Erythroblast (primary cell): ENCODE data around the gene TOR3A.
"Not testable (repeated sequence)": the region's sequence is repeated elsewhere in the genome, so short reads cannot be mapped to it uniquely, and the experiment has no call there.

Experiments
- GATA1 ChIP-seq: IDR thresholded peaks from 2 replicates; pipeline ENCODE4 v1.6.1; 2011; ENCODE audit warnings: low read depth, mild to moderate bottlenecking, control low read depth, low read length, moderate library complexity
- POLR2A ChIP-seq: IDR thresholded peaks from 2 replicates; pipeline ENCODE4 v1.6.1; 2011; ENCODE audit warnings: mild to moderate bottlenecking, low read length

GRCh38 chr1:179040175-179040551, 41.7 kb upstream of the TOR3A start:
- TF ChIP-seq POLR2A, GATA1: not testable (repeated sequence)
